HG03103 (cell line): ENCODE results near the gene ARF1.

Source experiments
- ATAC-seq: cut with Tn5 transposase; IDR thresholded peaks from one replicate; pipeline ENCODE4 v1.9.1; 2021; ENCODE audit warnings: low read depth; ENCODE audit not compliant: unreplicated experiment

Gene ARF1

DNA sequence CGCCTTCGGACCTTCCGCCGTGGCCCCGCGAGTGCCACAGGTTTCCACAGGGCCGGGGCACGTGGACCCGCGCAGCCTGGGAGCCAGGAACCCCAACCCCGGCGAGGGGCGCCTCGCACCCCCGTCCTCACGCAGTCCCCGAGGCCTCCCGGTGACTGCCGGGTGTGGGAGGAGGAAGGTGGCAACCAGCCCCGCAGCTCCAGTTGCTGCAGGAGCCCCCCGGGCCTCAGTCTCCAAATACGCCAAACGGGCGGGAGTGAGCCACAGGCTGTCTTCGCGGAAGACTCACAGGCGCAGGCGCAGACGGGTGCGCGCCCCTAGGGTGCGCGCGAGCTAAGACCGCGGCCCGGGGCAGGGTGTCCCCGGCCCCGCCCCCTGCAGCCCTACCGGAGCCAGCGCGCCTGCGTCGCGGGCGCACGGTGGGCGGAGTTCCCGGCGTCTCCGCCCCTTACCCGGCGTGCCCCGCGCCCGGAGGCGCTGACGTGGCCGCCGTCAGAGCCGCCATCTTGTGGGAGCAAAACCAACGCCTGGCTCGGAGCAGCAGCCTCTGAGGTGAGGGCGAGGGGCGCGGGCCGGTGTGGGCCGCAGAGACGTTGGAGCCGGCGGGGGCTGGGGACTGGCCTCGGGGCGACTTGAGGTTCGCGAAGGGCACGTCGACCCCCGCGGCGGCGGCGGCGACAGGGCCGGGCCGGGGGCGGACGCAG lies at the start of gene ARF1:
Gene ARF1 (plus strand): TSS at position 495 of the 704 bp plus-strand sequence. CDS start 14,407 bp downstream, outside the sequence.
- ATAC-seq: peak; percentile 71

DNA sequence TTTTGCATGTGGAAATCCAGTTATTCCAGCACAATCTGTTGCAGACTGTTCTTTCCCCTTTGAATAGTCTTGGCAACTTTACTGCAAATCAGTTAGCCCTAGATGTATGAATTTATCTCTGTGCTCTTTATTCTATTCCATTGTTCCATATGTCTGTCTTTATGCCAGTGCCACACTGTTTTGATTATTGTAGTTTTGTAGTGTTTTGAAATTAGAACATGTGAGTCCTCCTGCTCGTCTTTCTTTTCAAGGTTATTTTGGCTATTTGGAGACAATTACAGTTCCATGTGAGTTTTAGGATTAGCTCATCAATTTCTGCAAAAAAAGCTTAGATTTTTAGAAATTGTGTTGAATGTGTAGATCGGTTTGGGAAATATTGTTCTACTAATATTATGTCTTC lies 49.1 kb upstream of the ARF1 start:
- ATAC-seq: no peak

DNA sequence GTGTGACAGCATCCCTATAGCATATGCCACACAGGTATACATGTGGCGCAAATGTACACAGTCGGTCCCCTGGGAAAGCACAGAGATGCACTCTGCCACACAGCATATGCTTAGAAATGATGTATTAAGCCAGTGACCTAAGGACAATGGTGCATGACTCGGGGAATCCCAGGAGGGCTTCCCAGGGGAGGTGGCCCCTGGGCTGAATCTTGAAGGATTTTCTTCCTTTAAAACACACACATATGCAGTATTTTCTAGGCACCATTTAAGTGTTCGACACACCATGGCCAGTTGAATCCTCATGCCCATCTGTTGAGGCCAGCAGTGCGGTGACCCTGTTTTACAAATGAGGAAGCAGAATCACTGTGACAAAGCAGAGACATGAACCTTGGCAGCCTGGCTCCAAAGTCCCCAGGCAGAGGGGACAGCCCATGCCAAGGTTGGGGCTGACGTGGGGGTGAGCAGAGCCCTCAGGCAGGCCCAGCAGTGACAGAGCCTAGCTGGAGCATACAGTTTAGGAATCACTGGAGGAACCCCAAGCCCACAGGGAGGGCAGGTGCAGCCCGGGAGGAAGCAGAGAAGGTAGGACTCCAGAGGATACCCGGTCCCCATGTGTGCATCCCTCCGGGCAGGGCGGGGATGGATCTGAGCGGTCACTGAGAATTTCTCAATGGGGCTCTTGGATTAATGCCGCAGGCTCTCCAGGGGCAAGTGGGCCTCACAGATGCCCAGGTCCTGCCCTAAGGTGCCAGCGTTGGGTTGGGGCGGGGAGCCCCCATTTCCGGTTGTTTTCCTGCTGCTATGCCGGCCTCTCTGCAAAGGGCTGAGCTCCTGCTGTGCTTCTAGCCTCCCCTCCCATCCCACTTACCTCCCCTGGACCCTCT lies 47.3 kb upstream of the ARF1 start:
- ATAC-seq: no peak

DNA sequence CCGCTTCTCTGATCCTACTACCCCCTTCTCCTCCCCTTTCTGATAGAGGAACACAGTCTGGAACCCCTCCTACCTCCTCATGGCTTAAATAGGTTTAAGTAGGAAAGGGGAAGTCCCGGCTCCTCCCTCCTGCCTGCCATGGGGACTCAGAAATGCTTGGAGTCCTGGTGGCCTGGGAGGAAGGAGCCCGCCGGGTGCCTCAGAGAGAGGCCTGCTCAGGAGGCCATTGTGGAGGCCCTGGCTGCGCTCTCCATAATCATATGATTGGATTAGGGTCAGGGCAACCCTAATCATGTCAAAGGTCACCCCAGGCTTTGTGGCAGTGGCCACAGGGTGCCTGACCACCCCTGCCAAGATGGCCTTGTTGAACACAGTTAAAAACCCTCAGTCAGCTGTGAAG lies 46.7 kb upstream of the ARF1 start:
- no peak for ATAC-seq

DNA sequence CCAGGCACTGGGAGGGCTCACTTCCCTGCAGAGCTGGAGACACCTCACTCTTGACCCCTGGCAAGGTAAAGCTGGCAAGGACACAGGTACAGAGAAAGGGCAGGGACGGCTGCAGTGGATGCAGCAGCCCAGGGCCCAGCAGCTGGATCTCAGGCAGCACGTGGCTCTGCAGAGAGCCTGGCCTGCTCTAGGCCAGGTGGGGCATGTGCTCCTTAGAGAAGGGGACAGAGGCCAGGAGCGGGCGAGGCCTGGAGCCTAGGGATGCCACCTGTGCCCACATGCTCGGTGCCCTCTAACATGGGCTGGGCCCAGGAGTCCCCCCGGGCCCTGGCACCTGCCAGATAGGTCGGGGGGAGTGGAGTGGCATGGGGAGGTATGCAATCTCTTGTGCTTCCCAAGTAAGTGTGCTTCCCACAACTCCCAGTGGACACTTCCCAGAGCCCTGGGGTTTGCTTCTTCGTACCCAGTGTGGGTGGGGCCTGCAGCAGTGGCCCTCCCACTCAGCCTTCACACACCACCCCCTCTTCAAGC lies 45.7 kb upstream of the ARF1 start:
- ATAC-seq: no peak

DNA sequence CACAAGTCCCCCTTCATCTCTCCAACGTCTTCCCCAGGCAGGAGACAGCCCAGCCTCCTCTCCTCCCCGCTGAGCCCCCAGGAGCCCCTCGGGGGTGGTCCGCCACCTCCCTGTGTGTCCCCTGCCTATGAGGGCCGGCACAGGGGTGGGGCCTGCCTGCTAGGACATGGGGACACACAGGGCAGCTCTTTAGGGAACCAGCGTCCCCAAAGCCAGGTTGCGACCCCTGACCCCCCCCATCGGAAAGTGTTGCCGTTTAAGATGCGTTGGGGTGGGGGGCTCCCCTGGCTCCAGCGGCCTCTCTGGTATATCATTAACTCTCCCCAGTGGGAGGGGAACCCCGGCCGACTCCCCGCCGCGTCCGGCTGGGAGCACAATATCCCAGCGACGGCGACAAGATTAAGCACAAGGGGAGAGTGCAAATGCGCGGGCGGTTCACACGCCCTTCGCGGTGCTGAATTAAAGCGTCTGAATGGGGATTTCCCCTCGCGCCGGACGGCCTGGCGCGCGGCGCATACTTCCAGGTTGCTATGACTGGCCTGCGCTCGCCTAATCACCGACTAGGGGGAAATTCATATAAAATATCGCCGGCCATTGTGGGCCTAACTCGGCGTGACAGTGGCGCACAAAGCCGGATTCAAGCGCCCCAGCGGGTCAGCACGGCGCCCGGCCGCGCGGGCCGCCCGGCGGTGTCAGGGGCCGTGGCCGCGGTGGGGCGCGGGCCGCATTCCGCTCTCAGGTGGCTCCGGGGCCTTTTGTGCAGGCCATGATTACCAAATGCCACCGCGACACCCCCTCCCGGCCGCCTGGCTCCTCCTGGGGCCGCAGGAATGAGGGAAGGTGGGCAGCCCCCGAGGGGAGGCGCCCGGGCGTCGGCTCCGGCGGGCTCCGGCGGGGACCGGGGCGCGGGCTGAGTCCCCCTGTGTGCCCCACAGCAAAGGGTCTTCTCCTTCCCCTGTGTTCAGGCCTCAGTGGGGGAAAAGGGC lies 44.8 kb upstream of the ARF1 start:
- peak; percentile 81 for ATAC-seq

DNA sequence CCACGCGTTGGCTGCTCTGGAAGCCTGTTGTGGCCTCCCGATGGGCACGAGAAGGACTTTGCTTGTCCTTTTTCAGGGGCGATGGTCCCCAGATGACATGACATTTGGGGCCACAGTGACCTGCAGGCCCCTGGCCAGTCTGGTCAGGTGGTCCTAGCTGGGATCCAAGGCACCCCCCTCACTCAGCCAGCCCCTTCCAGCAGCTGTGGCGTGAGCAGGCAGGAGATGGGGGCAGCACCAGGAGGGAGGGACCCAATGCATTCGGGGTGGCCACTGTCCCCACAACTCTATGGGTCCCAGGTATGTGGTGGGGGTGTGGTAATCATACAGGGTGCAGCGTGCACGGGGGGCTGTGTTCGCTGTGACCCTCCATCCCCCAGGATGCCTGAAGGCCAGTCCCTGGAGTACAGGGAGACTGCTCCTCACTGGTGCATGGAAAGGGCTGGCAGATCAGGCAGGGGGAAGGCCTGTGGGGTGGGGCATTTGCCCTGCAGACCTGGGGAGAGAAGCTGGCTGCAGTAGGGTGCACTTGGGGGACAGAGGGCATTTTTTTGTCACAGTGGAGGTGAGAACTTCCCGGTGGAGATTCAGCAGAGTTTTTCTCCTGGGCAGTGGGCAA lies 44.0 kb upstream of the ARF1 start:
- ATAC-seq: no peak

DNA sequence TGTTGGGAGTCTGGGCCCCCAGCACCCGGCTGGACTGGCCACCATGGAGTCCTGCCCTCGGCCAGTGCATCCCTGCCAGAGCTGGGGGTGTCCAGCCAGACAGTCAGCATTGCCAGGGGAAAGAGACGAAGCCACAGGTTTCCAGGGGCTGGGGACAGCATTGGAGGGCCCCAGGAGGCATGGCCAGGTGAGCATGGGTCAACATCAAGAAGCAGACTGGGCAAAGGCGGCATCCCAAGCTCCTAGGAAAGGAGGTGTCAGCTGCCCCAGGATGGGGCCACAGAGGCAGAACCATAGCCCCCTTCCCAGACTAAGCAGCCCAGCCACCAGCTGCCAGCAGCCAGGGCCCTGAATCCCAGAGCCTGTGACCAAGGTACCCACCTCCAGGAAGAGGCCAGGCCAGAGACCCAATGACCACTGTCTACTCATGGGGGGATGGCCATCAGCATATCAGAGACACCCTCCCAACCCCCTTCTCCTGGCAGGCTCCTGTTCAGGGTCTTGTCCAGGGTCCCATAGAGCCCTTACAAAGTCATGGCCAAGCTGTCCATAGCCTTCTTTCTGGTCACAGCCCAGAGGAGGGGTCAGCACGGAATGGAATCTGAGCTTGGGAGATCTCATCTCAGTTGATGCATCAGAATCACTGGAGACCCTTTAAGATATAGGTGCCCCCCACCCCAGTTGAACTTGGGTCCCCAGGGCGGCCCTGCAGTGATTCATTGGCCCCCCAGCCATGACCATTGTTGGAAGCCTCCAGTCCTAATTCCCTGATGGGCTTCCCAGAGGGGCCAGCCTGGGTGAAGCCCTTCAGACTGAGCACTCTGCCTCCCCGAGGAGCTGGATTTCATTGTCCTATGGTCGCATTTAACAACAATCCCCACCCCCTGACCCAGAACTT lies 43.3 kb upstream of the ARF1 start:
- ATAC-seq: no peak

DNA sequence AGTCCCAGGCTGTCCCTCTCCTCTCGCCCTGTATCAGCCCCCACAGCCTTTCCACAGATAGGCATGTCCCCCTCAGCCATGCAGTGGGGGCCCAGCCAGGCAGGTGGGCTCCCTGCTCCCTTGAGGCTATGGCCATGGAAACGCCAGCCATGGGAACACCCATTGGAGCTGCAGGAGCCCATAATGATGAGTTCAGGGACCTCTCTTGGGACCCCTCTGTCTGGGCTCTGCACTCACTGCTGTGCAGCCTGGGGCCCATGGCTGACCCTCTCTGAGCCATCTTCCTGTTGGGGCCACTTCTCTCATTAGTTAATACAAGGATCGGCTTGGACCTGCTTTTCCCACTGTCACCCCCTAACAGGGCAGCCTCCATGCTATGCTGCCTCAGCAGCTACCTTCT lies 42.5 kb upstream of the ARF1 start:
- ATAC-seq: no peak

DNA sequence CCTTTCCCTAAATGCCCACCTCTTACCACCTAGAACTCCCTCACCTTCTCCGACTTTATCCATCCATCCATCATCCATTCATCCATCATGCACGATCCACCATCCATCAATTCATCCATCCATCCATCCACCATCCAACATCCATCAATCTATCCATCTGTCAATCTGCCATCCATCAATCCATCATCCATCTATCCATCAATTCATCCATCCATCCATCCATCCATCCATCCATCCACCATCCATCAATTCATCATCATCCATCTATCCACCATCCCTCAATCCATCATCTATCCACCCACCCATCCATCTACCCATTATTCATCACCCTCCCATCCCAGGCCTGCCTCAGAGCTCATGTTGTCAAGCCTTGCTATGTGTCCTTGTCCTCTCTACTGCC lies 41.2 kb upstream of the ARF1 start:
- ATAC-seq: no peak

DNA sequence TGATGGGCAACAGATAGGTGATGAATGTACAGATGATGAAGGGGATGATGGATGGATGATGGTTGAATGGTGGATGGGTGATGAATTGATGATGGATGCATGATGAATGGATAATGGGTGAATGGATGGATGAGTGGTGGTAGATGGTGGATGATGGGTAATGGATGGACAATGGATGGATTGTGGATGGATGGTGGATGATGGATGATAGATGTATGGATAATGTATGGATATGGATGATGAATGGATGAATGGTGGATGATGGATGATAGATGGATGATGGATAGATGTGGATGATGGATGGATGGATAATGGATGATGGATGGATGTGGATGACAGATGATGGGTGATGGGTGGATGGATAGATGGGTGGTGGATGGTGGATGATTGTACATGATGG lies 40.0 kb upstream of the ARF1 start:
- no peak for ATAC-seq

DNA sequence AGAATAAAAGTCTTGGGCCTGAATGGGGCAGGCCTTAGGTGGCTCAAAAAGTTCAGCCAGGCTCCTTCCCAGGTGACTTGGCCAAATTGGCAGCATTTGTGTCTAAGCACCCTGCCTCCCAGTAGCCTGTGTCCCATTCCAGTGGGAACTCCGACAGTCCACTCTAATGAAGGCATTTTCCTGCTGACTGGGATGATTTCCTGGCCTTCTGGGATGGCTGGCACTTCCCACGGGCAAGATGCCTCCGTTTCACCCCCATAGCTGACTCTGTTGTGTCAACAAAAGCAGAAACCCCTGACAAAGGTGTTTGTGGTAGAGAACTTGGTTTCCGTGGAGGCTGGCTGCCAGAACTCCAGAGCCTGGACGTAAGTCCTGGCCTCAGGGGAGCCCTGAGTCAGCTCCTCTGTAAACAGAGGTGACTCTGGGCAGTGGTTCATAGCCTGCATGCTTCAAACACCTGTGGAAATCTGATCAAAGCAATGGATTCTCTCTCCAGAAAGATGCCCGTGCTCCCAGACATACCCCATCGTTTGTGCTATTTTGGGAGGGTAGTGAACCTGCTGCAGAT lies 39.1 kb upstream of the ARF1 start:
- no peak for ATAC-seq

DNA sequence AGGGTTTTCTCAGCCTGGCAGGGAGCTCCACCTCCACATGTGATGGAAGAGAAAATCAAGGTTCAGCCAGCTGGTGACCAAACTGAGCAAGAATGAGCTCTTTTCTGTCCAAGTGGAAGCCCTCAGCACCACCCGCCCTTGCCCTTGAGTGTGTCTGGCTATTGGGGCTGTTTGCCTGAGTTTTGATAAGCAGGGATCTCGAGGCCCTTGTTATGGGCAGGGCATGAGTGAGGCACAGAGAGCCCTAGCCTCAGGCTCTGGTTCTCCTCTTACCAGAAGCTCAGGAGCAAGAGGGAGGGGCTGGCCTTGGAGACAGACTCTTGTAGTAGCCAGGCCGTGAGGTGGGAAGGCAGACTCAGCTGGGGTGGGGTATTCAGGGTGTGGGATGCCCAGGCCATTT lies 37.5 kb upstream of the ARF1 start:
- no peak for ATAC-seq

DNA sequence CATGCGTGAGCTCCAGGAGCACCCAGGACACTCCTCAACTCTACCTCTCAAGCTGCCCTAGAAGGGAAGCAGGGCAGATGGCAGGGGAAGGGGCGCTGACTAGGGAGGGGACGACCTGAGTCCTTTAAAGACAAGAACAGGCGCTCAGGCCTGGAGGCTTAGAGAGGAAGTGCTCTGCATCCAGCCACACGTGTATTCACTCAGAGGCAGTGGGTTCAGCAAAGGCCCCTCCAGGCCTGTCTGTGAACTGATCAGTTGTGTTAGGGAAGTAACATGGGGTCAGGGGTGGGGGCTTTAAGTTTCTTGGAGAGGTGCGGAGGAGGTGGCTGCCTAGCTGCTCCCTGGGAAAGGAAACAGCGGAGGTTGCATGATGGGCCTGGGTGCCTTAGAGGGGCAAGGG lies 37.1 kb upstream of the ARF1 start:
- ATAC-seq: no peak

DNA sequence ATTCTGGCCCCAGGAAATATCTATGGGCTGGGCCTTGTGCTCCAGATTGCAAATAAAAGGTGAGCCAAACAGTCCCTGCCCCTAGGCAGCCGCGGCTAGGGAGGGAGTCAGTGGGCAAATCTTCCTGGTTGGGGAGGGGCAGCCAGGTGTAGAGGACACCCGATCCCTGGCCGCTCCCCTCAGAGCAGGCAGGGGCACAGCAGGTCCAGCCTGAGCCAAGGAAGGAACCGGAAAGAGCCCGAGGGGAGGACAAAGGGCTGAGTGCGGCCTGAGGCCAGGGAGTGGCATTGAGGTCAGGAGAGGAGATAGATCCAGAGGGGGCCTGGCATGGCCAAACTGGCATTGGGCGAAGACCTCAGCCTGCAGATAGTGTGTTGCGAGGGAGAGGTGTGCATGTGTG lies 36.6 kb upstream of the ARF1 start:
- ATAC-seq: no peak

DNA sequence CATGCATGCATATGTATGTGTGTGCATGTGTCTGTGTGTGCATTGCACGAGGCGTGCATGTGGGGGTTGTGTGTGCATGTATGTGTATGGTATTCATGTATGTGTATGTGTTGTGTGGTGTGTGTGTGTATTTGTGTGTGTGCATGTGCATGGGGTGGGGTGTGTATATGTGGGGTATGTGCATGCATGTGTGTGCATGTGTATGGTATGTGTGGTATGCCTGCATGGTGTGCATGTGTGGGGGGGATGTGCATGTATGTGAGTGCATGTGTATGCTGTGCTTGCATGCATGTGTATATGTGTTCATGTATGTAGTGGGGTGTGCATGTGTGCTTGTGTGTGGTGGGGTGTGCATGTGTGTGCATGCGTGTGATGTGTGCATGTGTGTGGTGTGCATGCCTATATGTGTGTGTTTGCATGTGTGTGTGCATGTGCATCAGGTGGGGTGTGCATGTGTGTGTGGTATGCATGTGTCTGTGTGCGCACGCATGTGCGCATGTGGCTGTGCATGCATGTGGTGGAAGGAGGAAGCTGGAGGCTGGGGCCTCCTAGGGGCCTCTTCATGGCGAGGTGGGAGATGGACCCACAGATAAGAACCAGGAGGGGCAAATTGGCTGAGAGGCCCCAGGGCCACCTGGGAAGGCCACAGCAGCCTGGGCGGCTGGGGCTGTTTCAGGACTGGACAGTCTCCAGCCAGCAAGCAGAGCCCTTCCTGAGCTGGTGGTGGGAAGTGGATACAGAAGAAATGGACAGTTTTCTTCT lies 35.9 kb upstream of the ARF1 start:
- ATAC-seq: no peak

DNA sequence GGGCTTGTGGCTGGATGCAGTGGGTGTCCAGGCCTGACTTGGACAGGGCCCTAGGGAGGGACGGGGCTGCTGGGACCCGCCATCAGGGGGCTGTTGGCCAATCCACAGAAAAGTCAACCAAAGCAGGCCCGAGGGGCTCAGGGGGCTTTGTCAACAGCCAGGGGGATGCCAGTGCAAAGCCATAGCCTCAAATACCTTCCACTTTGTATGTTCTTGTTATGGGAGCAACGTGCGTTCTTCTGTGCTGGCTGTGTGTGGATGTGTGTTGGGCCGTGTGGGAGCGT lies 35.4 kb upstream of the ARF1 start:
- no peak for ATAC-seq

DNA sequence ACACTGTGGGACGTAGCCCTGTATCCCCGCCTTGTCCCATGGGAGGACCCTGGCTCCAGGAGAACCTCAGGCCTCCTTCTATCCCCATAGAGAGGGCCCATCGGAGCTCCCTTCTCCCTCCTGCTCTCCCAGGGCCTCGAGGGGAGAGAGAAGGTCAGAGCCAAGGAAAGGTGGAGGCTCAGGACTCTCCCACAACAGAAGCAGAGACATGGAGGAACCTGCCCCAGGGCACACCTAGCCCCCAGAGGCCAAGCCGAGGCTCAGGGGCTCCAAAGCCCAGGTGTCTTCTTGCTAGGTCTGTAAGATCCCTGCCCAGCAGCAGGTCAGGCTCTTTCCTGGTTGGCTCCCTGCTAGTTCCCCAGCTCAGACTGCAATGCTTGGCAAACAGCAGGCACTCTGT lies 34.4 kb upstream of the ARF1 start:
- ATAC-seq: no peak
